GM12878 (cell line): ENCODE data around the gene VPS33B. TPM values are rescaled to one million over a fixed set of nuclear protein-coding genes. Genes with fewer than 3 reads are reported as not detected.
A peak's percentile ranks its signal among the peaks of the same experiment; 100 is the strongest.

ENCODE experiments used
- ATAC-seq: fragments of 200-7000 bp; cut with Tn5 transposase; 3 replicates; pipeline ENCODE4 v1.9.1; 2020; ENCODE audit warnings: mild to moderate bottlenecking, moderate library complexity
- BruUV-seq: library from RNA; stranded (reverse); fragments of 400-500 nt; replicated peaks from 2 replicates; lab custom pipeline; 2021; lab: Mats Ljungman, UMichigan
- CTCF ChIA-PET: fragments of 300-600 bp; sonication (Branson Sonifier 250); formaldehyde crosslinking; extraction: SDS; loops from one replicate; lab custom pipeline; 2021; ENCODE audit warnings: inconsistent platforms; lab: Yijun Ruan, JAX
- POLR2A ChIA-PET: fragments of 350-600 bp; formaldehyde crosslinking; extraction: SDS; loops from one replicate; lab custom pipeline; 2021; ENCODE audit warnings: inconsistent platforms; lab: Charles Lee
- RAD21 ChIA-PET: fragments of 300-600 bp; sonication (Branson Sonifier 250); formaldehyde crosslinking; loops from one replicate; lab custom pipeline; 2023; ENCODE audit warnings: antibody characterized with exemption; ENCODE audit not compliant: unreplicated experiment; lab: Charles Lee
- SMC1A ChIA-PET: fragments of 300-600 bp; sonication (Branson Sonifier 250); formaldehyde crosslinking; loops from one replicate; lab custom pipeline; 2023; ENCODE audit not compliant: unreplicated experiment, uncharacterized antibody; lab: Charles Lee
- DNase-seq: peaks from one replicate; pipeline ENCODE4 v3.0.0-alpha.2; 2011; ENCODE audit warnings: low read depth, low spot score
- FAIRE-seq: peaks from 3 replicates; lab custom pipeline; 2011; peaks lifted over from hg19 to GRCh38; lab: Jason Lieb, UNC
- H2AFZ ChIP-seq: 2 replicates; pipeline ENCODE4 v1.6.0; 2011; ENCODE audit warnings: low read depth, low read length, control low read depth; ENCODE audit not compliant: control insufficient read depth
- H3K27ac ChIP-seq: 2 replicates; pipeline ENCODE4 v1.5.1; 2011; ENCODE audit warnings: control low read depth; ENCODE audit not compliant: control insufficient read depth, insufficient read depth
- H3K27me3 ChIP-seq, 2 experiments: replicated peaks in 1 of 2; 2 replicates each; pipeline versions ENCODE4 v1.6.0 to v1.6.1; 2011; ENCODE audit warnings: low read length in 1 of 2; ENCODE audit not compliant: control insufficient read depth in 2 of 2, insufficient read depth in 2 of 2
- H3K36me3 ChIP-seq, 2 experiments: 2 replicates each; pipeline ENCODE4 v1.5.1; 2011; ENCODE audit warnings: low read length in 1 of 2; ENCODE audit not compliant: control insufficient read depth in 2 of 2, insufficient read depth in 2 of 2
- H3K4me1 ChIP-seq: 2 replicates; pipeline ENCODE4 v1.6.1; 2011; ENCODE audit warnings: mild to moderate bottlenecking, low read length, moderate library complexity, mixed read lengths; ENCODE audit not compliant: control insufficient read depth, insufficient read depth
- H3K4me2 ChIP-seq: 2 replicates; pipeline ENCODE4 v1.6.0; 2011; ENCODE audit warnings: control low read depth; ENCODE audit not compliant: control insufficient read depth, insufficient read depth
- H3K4me3 ChIP-seq: fragments of 200-600 bp; sonication (generic); 2 replicates; pipeline ENCODE4 v1.5.1; 2016
- H3K79me2 ChIP-seq: 2 replicates; pipeline ENCODE4 v1.6.0; 2011; ENCODE audit warnings: low read length; ENCODE audit not compliant: control insufficient read depth, insufficient read depth
- H3K9ac ChIP-seq: 2 replicates; pipeline ENCODE4 v1.8.0; 2011; ENCODE audit warnings: low read length, control low read depth, mixed read lengths; ENCODE audit not compliant: control insufficient read depth, insufficient read depth
- H3K9me3 ChIP-seq: replicated peaks from 3 replicates; pipeline ENCODE4 v1.5.1; 2011; ENCODE audit warnings: mild to moderate bottlenecking, low read length; ENCODE audit not compliant: control insufficient read depth, insufficient read depth
- H4K20me1 ChIP-seq: 2 replicates; pipeline ENCODE4 v1.6.0; 2011; ENCODE audit not compliant: control insufficient read depth, insufficient read depth
- CREM ChIP-seq: IDR thresholded peaks from 2 replicates; pipeline ENCODE4 v1.6.1; 2014; ENCODE audit warnings: antibody characterized with exemption, low read depth
- NR2F1 ChIP-seq: fragments of 450-650 bp; conservative IDR thresholded peaks from 2 replicates; pipeline ENCODE4 v1.6.1; 2017; ENCODE audit warnings: mild to moderate bottlenecking
- SMAD1 ChIP-seq: fragments of 450-650 bp; IDR thresholded peaks from 2 replicates; pipeline ENCODE4 v1.6.1; 2018; ENCODE audit warnings: mild to moderate bottlenecking, low read depth; ENCODE audit not compliant: partially characterized antibody
- SP1 ChIP-seq: IDR thresholded peaks from one replicate; pipeline ENCODE4 v1.6.1; 2011; ENCODE audit warnings: low read depth, low read length
- WRNIP1 ChIP-seq: IDR thresholded peaks from 2 replicates; pipeline ENCODE4 v1.6.1; 2011; ENCODE audit warnings: low read depth, low read length, improper control_type of control experiment, borderline replicate concordance
- WGBS: methylation state at CpG from one replicate; pipeline ENCODE4 v1.1.6; 2016; ENCODE audit warnings: low lambda C conversion rate; ENCODE audit not compliant: insufficient replicate concordance, insufficient coverage; ENCODE audit errors: missing lambda C conversion rate; 5-methylcytosine and 5-hydroxymethylcytosine counted together
- in situ Hi-C: fragments of 300-500 bp; cut with MboI; formaldehyde crosslinking; loops from 9 replicates; pipeline ENCODE4 v1.14.3; 2018; ENCODE audit warnings: mixed read lengths
- intact Hi-C: fragments of 100-400 bp; cut with micrococcal nuclease; formaldehyde crosslinking; loops from one replicate; pipeline ENCODE4 v1.14.2; 2022; ENCODE audit not compliant: unreplicated experiment
- polyA plus RNA-seq, 11 experiments: library from polyadenylated mRNA; depleted of rRNA in 4 of 11; unstranded in 6 of 11; stranded (reverse) in 5 of 11; fragments of >200 nt; fragmentation: Nextera tagmentation in 4 of 11; fragmentation: Illumina TruSeq in 1 of 11; extraction: Ambion mirVana in 4 of 11; extraction: Trizol in 1 of 11; gene quantifications; 1 replicate in 1 of 11; 2 replicates in 10 of 11; pipeline versions ENCODE4 v1.2.1 to v1.2.3, GENCODE V29; 2011 to 2016; ENCODE audit warnings: inconsistent platforms in 2 of 11, missing spikeins in 2 of 11, low read depth in 1 of 11
- total RNA-seq, 4 experiments: library from RNA; depleted of rRNA in 3 of 4; stranded (reverse); fragments of >200 nt in 3 of 4; fragmentation: Illumina TruSeq in 1 of 4; extraction: Trizol in 1 of 4; gene quantifications; 2 replicates each; pipeline versions ENCODE4 v1.2.1 to v1.2.3, GENCODE V29; 2013 to 2021
- TF ChIP-seq, protein P1 (sequence below): fragments of 450-650 bp; IDR thresholded peaks from 2 replicates; pipeline ENCODE4 v1.6.1; 2017; ENCODE audit warnings: mild to moderate bottlenecking
- TF ChIP-seq, protein P2 (sequence below): fragments of 150-350 bp; IDR thresholded peaks from 2 replicates; pipeline ENCODE4 v1.6.1; 2014; ENCODE audit warnings: mild to moderate bottlenecking, low read depth, low read length
- TF ChIP-seq, protein P3 (sequence below): fragments of 450-650 bp; IDR thresholded peaks from 2 replicates; pipeline ENCODE4 v1.6.1; 2018; ENCODE audit warnings: mild to moderate bottlenecking, low read depth, moderate library complexity; ENCODE audit not compliant: partially characterized antibody
- TF ChIP-seq, protein P4 (sequence below): fragments of 450-650 bp; IDR thresholded peaks from 2 replicates; pipeline ENCODE4 v1.6.1; 2017; ENCODE audit warnings: mild to moderate bottlenecking, moderate library complexity

Gene VPS33B
- total and polyA plus RNA-seq, 10 of the 15 experiments (the other 5 are each of a cell fraction or from before 2014, with no cell fraction given): 11.4 to 21.5 (median 15.2) TPM

DNA sequence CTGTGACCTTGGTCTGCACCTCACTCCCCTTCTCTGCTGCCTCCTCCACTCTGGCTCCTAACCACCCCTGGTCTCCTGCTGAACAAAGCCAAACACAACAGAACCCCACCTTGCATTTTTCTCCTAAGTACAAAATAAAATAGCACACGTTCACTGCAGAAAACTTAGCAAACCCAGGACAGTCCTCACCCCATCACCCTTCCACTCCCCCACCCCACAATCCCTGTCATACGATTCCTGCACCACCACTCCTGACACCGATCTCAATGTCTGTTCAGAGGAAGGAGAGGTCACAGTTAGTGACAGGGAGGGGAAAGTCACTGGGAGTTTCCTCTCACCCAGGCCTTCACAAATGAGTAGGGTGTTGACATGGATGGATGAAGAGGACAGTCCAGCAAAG is 4.2 kb downstream of the VPS33B start:
- peak overlapping the region; percentile 62 for H3K4me2 ChIP-seq
- no peaks in the 10 kb centered on the region for H4K20me1 ChIP-seq
- no peak for FAIRE-seq
- peak; percentile 23 for ATAC-seq
- TF ChIP-seq, protein P1, sequence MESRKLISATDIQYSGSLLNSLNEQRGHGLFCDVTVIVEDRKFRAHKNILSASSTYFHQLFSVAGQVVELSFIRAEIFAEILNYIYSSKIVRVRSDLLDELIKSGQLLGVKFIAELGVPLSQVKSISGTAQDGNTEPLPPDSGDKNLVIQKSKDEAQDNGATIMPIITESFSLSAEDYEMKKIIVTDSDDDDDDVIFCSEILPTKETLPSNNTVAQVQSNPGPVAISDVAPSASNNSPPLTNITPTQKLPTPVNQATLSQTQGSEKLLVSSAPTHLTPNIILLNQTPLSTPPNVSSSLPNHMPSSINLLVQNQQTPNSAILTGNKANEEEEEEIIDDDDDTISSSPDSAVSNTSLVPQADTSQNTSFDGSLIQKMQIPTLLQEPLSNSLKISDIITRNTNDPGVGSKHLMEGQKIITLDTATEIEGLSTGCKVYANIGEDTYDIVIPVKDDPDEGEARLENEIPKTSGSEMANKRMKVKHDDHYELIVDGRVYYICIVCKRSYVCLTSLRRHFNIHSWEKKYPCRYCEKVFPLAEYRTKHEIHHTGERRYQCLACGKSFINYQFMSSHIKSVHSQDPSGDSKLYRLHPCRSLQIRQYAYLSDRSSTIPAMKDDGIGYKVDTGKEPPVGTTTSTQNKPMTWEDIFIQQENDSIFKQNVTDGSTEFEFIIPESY: no peak
- TF ChIP-seq, protein P2, sequence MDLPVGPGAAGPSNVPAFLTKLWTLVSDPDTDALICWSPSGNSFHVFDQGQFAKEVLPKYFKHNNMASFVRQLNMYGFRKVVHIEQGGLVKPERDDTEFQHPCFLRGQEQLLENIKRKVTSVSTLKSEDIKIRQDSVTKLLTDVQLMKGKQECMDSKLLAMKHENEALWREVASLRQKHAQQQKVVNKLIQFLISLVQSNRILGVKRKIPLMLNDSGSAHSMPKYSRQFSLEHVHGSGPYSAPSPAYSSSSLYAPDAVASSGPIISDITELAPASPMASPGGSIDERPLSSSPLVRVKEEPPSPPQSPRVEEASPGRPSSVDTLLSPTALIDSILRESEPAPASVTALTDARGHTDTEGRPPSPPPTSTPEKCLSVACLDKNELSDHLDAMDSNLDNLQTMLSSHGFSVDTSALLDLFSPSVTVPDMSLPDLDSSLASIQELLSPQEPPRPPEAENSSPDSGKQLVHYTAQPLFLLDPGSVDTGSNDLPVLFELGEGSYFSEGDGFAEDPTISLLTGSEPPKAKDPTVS: no peak
- TF ChIP-seq, protein P3, sequence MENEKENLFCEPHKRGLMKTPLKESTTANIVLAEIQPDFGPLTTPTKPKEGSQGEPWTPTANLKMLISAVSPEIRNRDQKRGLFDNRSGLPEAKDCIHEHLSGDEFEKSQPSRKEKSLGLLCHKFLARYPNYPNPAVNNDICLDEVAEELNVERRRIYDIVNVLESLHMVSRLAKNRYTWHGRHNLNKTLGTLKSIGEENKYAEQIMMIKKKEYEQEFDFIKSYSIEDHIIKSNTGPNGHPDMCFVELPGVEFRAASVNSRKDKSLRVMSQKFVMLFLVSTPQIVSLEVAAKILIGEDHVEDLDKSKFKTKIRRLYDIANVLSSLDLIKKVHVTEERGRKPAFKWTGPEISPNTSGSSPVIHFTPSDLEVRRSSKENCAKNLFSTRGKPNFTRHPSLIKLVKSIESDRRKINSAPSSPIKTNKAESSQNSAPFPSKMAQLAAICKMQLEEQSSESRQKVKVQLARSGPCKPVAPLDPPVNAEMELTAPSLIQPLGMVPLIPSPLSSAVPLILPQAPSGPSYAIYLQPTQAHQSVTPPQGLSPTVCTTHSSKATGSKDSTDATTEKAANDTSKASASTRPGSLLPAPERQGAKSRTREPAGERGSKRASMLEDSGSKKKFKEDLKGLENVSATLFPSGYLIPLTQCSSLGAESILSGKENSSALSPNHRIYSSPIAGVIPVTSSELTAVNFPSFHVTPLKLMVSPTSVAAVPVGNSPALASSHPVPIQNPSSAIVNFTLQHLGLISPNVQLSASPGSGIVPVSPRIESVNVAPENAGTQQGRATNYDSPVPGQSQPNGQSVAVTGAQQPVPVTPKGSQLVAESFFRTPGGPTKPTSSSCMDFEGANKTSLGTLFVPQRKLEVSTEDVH: no peak
- TF ChIP-seq, protein P4, sequence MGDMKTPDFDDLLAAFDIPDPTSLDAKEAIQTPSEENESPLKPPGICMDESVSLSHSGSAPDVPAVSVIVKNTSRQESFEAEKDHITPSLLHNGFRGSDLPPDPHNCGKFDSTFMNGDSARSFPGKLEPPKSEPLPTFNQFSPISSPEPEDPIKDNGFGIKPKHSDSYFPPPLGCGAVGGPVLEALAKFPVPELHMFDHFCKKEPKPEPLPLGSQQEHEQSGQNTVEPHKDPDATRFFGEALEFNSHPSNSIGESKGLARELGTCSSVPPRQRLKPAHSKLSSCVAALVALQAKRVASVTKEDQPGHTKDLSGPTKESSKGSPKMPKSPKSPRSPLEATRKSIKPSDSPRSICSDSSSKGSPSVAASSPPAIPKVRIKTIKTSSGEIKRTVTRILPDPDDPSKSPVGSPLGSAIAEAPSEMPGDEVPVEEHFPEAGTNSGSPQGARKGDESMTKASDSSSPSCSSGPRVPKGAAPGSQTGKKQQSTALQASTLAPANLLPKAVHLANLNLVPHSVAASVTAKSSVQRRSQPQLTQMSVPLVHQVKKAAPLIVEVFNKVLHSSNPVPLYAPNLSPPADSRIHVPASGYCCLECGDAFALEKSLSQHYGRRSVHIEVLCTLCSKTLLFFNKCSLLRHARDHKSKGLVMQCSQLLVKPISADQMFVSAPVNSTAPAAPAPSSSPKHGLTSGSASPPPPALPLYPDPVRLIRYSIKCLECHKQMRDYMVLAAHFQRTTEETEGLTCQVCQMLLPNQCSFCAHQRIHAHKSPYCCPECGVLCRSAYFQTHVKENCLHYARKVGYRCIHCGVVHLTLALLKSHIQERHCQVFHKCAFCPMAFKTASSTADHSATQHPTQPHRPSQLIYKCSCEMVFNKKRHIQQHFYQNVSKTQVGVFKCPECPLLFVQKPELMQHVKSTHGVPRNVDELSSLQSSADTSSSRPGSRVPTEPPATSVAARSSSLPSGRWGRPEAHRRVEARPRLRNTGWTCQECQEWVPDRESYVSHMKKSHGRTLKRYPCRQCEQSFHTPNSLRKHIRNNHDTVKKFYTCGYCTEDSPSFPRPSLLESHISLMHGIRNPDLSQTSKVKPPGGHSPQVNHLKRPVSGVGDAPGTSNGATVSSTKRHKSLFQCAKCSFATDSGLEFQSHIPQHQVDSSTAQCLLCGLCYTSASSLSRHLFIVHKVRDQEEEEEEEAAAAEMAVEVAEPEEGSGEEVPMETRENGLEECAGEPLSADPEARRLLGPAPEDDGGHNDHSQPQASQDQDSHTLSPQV: no peak
- no peak for TF ChIP-seq CREM
- no peak for TF ChIP-seq SMAD1
- TF ChIP-seq SP1: no peak
- TF ChIP-seq WRNIP1: no peak
- TF ChIP-seq NR2F1: no peak
- no peaks in the 10 kb centered on the region for H3K9me3 ChIP-seq
- in situ Hi-C loops (no loop called here), intact Hi-C loops (no loop called here)
- SMC1A ChIA-PET: interaction anchor here (0.8 kb wide), 1 partner anchor 8 kb away, joined by 3 read pairs; no protein-coding TSS in a partner anchor
- no peak overlapping the region for H3K4me3 ChIP-seq
- WGBS: 16% methylated on average over 3 of the region's 3 CpGs
- RAD21 ChIA-PET: no interaction called here
- peaks cover 7 to 8% of the 10 kb centered on the region in 2 experiments; a peak in 3 of 4 replicates for H3K36me3 ChIP-seq
- H3K9ac ChIP-seq: peak overlapping the region; percentile 17; the same call in 1 of the 2 replicates
- POLR2A ChIA-PET: no interaction called here
- H3K27ac ChIP-seq: no peak overlapping the region; the same call in 1 of the 2 replicates
- H3K27me3 ChIP-seq: no peaks in the 10 kb centered on the region
- peaks cover 3% of the 10 kb centered on the region; the same call in 1 of the 2 replicates for H3K4me1 ChIP-seq
- BruUV-seq: no TSS peak
- CTCF ChIA-PET: no interaction called here
- peaks cover 33% of the 10 kb centered on the region for H3K79me2 ChIP-seq
- no peak for DNase-seq
- no peak overlapping the region for H2AFZ ChIP-seq
